ENCODE measurements around the gene ARHGAP6.

The ARHGAP6 gene

DNA sequence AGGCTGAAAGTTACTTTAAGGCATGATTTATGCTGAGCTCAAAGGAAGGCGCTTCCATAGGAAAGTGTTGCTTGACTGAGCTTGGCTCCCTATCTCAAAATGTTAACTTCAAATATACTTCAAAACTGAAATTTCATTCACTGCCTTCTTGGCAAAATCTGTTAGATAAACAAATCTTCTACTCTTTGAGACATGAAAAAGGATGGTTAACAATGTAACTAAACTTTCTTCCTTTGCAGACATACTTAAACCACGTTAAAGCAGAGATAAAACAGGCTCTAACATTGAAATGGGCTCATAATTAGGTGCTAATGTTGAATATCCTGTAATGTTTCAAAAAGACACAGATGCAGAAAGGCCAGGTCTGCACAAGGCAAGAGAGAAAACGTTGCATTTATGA lies 262.1 kb downstream of the ARHGAP6 start:
- TF ChIP-seq, protein P1, sequence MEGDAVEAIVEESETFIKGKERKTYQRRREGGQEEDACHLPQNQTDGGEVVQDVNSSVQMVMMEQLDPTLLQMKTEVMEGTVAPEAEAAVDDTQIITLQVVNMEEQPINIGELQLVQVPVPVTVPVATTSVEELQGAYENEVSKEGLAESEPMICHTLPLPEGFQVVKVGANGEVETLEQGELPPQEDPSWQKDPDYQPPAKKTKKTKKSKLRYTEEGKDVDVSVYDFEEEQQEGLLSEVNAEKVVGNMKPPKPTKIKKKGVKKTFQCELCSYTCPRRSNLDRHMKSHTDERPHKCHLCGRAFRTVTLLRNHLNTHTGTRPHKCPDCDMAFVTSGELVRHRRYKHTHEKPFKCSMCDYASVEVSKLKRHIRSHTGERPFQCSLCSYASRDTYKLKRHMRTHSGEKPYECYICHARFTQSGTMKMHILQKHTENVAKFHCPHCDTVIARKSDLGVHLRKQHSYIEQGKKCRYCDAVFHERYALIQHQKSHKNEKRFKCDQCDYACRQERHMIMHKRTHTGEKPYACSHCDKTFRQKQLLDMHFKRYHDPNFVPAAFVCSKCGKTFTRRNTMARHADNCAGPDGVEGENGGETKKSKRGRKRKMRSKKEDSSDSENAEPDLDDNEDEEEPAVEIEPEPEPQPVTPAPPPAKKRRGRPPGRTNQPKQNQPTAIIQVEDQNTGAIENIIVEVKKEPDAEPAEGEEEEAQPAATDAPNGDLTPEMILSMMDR (IDR thresholded peaks at IDR 0.05; ENCODE audit: borderline replicate concordance, insufficient read depth, low read depth, low read length): no peak
- no peak overlapping the region for H3K4me3 ChIP-seq (ENCODE audit: low read depth, low read length)

DNA sequence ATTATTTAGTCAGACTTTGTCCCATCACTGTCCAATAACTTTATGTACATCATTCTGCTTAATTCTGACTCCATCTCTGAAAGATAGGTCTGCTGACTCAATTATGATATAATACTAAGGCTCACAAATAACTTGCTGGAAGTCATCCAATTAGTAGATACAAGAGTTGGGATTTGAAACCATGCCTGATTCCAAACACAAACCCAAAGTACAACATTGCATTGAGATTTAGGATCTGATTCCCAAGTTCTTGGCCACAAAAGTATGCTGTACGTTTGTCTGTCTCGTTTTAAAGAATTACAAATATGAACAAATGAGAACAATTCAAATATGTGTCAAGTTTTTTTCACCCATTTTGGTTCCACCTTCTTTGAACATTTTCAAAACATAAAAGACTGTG lies 263.8 kb downstream of the ARHGAP6 start:
- TF ChIP-seq, protein P1 (IDR thresholded peaks at IDR 0.05; ENCODE audit: borderline replicate concordance, insufficient read depth, low read depth, low read length): no peak
- H3K4me3 ChIP-seq (ENCODE audit: low read depth, low read length): no peak overlapping the region

- no peak overlapping the region for H3K4me3 ChIP-seq (ENCODE audit: low read depth, low read length)
- TF ChIP-seq, protein P1 (IDR thresholded peaks at IDR 0.05; ENCODE audit: borderline replicate concordance, insufficient read depth, low read depth, low read length): no peak
These were observed 266.1 kb downstream of the ARHGAP6 start for GRCh38 chrX:11399489-11400094.

- TF ChIP-seq, protein P1 (IDR thresholded peaks at IDR 0.05; ENCODE audit: borderline replicate concordance, insufficient read depth, low read depth, low read length): no peak
- no peak overlapping the region for H3K4me3 ChIP-seq (ENCODE audit: low read depth, low read length)
These were observed 266.9 kb downstream of the ARHGAP6 start for GRCh38 chrX:11398785-11399184.

- no peak overlapping the region for H3K4me3 ChIP-seq (ENCODE audit: low read depth, low read length)
- TF ChIP-seq, protein P1 (IDR thresholded peaks at IDR 0.05; ENCODE audit: borderline replicate concordance, insufficient read depth, low read depth, low read length): no peak
These were observed 267.6 kb downstream of the ARHGAP6 start for GRCh38 chrX:11398139-11398538.

DNA sequence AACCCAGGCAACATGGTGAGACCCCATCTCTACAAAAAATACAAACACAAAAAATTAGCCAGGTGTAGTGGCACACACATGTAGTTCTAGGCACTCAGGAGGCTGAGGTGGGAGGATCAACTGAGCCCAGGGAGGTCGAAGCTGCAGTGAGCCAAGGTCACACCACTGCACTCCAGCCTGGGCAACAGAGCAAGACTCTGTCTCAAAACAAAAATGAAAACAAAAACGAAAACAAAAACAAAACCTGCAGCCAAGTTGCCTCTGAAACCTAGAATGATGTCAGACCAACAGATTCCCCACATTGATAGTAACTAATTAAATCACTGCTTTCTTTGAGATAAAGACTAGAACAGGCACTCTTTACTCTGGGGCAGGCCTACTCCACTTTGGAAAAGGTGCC lies 268.0 kb downstream of the ARHGAP6 start:
- TF ChIP-seq, protein P1 (IDR thresholded peaks at IDR 0.05; ENCODE audit: borderline replicate concordance, insufficient read depth, low read depth, low read length): no peak
- H3K4me3 ChIP-seq (ENCODE audit: low read depth, low read length): no peak overlapping the region

- no peak overlapping the region for H3K4me3 ChIP-seq (ENCODE audit: low read depth, low read length)
- TF ChIP-seq, protein P1 (IDR thresholded peaks at IDR 0.05; ENCODE audit: borderline replicate concordance, insufficient read depth, low read depth, low read length): no peak
These were observed 269.9 kb downstream of the ARHGAP6 start for GRCh38 chrX:11395859-11396258.

Data from GM12875 (cell line).